DMS79 treated with DMSO at 0.1 percent for 48 hours (cell line): Measurements from ENCODE around the gene DGKK.
A peak's percentile ranks its signal among the peaks of the same experiment; 100 is the strongest.
"Not testable (repeated sequence)": the region's sequence is repeated elsewhere in the genome, so short reads cannot be mapped to it uniquely, and the experiment has no call there.

Source experiments
- DNase-seq: peaks from one replicate; lab custom pipeline; 2025; lab: John Stamatoyannopoulos, UW

The DGKK gene

DNA sequence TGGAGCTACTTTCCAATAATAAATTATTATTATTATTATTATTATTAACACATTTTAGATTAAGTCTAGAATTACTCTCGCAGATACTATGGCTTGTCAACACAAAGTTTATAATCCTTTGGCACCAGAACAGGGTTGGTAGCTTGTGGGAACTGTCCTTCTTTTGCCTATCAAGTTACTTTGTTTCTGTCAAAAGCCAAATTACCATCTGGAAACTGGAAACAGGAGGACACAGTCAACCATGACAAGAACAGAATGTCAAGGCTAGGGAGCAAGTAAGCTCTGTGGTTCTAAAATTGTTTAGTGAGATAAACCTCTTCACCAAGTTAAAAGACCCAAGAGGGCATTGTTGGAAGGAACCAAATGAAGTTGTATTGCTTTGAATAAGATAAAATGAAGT lies 42.5 kb downstream of the DGKK start:
- DNase-seq, result no peak

DNA sequence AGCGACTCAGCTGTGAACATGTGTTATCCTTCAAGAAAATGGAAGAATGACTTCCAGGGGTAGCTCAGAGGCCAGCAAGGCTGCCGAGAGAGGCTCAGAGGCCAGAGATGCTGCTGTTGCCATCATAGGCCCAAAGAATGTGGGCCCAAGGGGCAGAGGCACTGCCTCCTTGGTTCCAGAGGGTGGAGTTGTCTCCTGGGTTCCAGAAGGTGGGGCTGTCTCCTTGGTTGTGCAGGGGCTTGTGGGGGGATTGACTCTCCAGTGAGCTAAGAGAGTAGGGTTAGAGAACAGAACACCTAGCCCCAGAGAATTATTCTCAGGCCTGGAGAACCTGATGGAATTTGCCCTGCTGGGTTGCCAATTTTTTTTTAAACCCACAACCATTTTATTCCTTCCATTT lies 62.6 kb downstream of the DGKK start:
- DNase-seq, result no peak

DNA sequence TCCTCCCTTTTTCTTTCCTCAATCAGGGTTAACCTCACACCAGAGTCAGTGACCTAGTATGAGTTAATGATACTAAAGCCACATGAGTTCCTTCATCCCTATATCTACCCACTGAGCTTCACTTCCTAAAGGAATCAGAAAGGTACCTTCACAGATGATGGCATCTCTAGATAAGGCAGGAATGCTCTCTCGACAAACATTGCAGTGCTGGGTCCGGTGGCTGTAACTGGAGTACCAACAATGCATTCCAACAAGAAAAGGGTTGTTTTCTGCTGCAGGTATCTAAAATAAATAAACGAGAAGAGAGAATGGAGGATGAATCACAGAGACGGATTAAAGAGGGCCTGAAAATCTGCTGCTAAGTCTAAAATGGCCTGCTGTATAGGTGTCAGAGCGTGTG lies 66.7 kb downstream of the DGKK start:
- no peak for DNase-seq

DNA sequence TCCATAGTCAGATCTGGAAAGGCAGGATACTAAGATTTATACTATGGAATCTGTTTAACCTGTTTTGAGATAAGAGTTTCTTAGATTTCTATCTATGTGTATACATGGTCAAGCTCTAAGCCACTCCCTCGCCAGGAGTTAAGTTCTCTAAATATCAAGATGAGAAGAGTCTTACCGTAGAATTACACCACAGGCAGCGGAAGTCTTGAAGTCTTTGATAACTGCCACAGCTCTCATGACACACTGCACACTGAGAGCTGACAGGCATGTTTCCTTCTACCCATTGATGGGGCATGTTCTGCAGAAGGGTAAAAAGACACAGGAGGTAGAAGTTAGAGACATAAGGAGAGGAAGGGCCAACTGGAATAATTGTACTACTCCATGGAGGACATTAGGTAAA lies 67.7 kb downstream of the DGKK start:
- no peak for DNase-seq

DNA sequence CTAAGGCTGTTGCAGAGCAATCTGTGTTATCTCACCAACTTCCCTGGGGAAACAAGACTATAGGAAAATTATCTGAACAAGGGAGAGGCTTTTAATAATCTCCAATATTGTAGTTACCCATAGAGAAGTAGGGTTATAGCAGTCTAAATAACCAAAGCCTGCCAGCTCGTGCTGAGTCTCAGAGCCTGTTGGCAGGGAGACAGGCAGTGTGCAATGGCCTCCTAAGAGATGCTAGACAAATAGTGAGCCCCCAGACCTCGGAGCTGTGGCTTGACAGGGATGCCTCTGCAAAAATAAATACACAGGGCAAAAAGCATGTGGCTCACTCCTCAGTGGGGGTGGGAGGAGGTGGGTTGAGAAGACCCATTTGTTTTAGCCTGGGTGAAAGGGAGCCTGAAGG lies 76.7 kb downstream of the DGKK start:
- no peak for DNase-seq

DNA sequence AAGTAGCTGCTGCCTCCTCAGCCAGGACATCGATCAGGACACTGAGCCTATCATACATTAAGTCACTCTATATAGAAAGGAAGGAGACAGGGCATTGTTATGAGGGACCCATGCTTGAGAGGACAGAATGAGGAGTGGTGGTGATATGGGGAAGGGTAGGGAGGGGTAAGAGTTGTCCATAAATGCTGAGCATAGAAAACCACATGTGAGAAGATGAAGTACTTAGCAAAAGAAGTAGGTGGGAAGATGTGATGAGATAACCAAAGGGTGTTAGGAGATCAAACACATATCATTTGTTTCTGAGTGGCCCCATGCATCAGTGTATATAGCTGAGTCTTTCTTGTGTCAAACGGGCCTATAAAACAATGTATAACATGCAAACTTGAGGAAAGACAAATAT lies 84.1 kb downstream of the DGKK start:
- DNase-seq, result no peak

DNA sequence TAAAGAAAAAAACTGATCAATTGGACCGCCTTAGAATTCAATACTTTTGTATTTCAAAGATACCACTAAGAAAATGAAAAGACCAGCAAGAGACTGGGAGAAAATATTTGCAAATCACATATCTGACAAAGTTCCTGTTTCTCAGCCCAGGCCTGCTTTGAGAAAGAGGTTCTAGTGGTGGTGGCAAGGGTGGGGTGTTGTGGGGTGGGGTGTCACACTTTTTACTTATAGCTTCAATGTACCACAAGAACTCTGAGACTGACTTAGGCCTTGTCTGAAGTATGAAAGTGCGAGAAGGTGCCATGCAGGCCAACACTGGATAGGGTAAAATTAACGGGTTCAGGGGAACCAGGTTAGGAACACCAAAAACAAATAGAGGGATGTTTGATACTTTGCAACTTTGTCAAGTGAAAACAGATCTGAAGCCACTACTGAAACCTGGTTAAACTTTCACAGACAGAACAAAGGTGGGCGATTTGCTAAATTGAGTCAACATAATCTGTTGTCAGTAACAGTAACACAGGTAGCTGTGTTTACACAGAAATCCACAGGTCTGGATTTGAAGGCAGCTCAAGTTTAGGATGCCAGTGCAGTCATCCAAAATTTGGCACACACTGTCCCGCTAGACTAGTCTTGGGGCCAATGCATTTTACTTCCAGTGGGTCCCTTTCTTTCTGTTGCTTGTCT lies 88.8 kb downstream of the DGKK start:
- no peak for DNase-seq

DNA sequence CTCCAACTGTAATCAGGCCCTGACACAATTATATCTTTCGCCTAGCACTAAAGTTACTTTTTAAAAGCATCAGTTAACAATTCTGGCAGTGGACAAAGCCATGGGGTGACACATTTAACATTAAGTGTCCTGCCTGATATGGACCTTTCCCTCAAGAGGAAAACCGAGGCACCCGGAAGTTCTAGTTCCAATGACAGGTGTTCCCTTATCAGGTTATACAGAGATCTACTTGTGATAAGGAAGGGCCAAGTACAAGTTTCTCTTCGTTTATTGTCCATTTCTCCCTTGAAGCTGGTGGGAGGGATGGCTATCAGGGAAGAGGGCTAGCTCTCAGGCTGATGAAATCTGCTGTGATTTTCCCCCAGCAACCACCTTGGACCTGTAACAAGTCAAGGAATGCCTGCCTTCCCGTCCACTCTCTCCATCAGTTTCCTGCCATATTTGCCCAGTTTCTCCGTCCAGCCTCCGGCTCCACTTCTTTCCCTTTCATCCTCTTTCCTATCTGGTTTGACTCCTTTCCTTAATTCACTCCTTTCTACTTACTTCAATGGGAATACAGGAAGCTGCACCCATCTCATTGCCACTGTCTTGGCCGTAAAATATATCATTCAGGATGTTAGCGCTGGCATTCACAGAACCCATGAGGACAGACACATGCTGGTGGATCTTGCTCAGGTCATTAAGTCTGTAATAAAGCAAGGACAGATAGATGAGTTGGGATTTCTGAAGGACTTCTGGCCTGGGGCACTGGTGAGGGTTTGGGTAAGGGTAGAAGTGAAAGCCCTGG lies 95.0 kb downstream of the DGKK start:
- no peak for DNase-seq

DNA sequence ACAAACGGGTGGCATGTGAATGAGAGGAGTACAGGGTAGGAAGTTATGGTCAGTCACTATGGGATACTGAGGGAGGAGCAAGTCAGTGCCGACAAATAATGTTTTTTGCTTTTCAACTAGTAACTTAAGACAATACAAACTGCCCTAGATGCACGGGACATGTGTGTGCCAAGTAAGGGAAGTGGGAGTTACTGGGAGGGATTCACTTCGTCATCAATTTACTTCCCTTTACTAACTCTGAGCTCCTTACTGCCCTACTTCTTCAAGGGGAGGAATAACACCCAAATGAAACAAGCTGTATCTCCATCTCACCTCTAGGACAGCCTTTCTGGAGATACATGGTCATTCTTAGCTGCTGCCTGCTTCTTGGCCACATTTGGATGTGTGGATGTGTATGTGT lies 97.7 kb downstream of the DGKK start:
- no peak for DNase-seq

DNA sequence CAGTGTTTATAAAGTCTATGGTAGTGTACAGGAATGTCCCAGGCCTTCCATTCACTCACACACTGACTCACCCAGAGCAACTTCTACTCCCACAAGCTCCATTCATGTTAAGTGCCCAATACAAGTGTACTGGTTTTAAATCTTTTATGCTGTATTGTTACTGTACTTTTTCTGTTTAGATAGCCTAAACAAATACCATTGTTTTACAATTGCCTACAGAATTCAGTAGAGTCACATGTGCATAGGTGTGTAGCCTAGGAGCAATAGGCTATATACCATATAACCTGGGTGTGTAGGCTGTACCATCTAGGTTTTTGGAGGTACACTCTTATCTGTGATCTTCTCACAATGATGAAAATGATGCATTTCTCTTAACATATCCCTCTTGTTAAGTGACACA lies 126.7 kb downstream of the DGKK start:
- no peak for DNase-seq

DNA sequence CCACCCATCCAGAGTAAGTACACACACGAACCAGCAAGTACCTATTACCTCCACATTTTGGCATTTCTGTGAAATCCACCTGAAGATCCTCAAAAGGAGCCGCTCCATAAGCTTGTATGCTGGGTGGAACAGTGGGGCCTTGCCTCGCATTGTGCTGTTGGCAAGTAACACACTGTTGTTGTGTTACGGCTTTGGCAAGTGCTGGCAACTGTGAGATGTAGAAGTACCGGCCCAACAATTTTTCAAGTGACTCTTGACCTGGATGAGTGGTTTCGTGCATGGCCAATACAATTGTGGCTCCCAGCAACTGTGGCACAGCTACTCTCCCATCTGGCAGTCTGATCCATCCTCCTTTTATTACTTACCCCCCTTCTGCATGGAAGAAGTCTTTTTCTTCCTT lies 137.3 kb downstream of the DGKK start:
- peak; percentile 65 for DNase-seq

DNA sequence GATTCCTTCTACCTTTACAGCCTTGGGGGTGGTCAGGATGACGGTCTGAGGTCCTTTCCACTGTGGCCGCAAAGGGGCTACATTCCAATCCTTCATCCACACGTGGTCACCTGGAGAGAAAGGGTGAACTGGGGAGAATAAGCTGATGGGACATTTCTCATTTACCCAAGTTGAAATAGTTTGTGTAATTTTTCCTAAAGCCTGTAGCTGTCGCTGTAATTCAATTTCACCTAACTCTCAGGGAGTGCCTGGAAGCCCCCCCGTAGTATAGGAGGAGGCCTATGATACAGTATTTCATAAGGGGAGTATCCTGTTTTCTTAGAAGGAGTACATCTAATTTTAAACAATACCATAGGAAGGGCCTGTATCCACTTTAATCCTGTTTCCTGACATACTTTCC lies 138.0 kb downstream of the DGKK start:
- DNase-seq, result not testable (repeated sequence)

DNA sequence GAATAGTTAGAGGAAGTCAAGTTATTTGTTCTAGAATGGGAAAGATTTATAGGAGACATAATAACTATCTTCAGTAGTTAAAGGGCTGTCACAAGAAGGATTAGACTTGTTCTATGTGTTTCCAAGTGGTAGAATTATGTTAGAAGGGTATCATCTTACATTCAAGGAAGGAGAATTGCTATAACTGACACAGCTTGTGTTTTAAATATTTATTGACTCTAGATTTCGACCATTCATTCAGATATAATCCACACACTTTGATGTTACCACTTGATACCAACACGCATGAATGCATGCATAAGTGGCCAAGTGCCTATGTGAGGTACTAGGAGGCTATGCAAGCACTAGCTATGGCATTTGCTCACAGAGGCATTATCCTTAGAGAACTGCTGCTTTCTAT lies 143.4 kb downstream of the DGKK start:
- DNase-seq, result peak; percentile 23
